T-helper 22 cell (primary cell): ENCODE measurements around the gene TVP23A.
"Not testable (repeated sequence)": the region's sequence is repeated elsewhere in the genome, so short reads cannot be mapped to it uniquely, and the experiment has no call there.

Experiments used
- DNase-seq: peaks from one replicate; pipeline ENCODE4 v3.0.0-alpha.2; 2020; ENCODE audit warnings: low read depth

TVP23A gene

DNA sequence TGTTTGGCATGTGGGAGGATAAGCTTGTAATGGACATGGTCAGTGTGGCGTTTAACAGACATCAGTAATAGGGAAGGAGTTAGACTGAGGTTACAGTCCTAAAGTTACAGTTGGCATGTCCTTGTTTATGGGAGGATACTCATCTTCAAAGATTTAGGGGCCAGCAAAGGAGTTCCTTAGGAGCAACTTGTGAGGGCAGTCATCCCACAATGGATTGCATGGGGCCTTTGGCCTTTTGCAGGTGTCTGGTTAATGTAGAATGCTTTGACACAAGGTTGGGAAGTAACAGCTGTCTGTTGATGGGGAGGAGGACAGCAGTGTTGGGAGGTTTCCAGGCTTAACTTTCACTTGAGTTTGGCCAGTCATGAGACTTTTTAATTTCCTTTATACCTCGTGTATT lies 72.8 kb downstream of the TVP23A start:
- no peak for DNase-seq

DNA sequence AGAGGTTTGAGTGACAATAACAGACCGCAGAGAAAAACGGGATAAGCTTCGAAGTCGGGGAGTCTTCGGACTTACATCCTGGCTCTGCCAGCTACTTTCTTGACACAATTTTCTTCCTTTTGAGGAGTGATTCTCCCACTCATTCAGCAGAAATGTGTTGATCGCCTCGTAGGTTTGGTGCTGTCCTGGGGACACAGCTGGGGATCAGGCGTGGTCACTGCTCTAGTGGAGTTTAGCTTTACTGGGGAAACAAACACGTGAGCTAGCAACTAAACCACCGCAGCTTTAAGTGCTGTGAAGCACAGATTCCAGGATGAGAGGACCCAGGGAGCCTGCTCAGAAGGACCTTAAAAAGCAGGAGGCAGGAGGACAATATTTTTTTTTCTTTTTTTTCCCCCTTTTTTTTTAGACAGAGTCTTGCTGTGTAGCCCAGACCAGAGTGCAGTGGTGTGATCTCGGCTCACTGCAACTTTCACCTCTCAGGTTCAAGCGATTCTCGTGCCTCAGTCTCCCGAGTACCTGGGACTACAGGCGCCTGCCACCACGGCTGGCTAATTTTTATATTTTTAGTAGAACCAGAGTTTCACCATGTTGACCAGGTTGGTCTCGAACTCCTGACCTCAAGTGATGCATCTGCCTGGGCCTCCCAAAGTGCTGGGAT lies 74.1 kb downstream of the TVP23A start:
- no peak for DNase-seq

DNA sequence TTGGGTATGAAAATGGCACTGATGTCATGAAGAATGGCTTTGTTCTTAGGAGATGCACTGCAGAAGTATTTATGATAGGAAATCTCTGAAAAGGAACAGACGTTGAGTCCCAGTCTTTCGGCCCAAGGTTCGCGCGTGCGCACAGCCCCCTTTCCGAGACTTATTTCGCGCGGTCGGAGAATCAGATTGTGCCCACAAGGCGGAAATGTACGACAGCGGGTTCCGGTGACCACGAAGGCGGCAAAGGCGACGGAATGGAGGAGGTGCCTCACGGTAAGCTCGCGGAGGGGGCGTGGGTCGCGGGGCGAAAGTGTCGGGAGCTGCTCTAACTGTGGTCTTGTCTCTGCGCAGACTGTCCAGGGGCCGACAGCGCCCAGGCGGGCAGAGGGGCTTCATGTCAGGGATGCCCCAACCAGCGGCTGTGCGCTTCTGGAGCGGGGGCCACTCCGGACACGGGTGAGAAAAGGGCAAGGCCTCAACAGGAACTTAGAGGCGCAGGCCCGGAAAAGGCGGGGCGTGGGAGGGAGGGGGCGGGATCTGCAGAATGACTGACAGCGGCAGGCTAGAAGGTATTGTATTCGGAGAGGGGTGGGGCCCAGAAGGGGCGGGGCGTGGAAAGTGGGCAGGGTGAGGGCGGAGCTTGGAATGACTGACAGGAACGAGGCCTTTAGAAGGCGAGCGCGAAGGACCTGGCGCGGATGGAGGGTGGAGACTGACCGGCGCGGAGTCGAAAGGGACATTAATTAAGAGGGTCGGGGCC lies 74.8 kb downstream of the TVP23A start, which contains the start of gene NUBP1:
Gene NUBP1 (plus strand): TSS at position 233 of the 760 bp plus-strand sequence. CDS start 22 bp downstream, at position 255.
- peak; percentile 96 for DNase-seq

DNA sequence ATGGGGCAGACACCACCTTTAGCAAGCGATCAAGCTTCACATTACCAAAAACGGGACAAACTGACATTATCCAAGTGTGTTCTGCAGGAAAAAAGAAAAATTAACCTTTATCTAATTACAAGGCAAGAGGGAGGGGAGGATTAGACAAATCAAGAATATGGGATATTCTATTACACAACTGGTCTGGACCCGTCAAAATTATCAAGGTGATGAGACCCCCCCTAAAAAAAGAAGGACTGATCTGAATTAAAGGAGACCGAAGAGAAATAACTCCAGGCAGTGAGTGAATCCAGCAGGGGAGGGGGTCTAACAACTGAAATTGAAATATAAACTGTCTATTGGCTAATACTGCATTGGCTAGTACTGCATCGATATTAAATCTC lies 75.4 kb downstream of the TVP23A start:
- no peak for DNase-seq

DNA sequence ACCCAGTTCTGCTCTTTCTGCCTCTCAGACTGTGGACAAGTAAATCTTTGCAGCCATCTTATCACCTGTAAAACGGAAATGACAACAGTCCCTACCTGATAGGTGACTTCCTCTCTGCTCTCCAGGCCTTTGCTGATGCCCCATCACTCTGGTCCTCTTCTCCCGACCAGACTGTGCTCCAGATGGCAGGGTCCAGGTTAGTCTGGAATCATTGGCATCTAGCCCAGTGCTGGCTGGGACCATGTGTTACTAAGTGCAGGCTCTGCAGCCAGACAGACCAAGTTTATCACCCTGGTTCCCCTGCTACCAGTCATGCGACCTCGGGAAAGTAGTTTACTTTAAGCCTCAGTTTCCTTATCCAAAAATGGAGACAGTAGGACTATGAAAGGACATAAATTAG lies 76.8 kb downstream of the TVP23A start:
- no peak for DNase-seq

DNA sequence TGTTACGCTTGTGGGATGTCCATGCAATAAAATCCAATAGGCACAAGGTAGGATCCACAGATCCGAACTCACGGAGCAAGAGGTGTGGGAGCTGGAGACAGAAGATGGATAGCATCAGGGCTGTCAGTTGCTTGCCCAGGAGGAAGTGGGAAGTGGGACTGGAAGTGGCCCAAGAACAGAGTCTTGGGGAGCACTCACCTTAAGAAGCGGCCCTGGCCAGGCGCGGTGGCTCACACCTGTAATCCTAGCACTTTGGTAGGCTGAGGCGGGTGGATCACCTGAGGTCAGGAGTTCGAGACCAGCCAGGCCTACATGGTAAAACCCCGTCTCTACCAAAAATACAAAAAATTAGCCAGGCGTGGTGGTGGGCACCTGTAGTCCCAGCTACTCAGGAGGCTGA lies 77.3 kb downstream of the TVP23A start:
- DNase-seq = not testable (repeated sequence)

DNA sequence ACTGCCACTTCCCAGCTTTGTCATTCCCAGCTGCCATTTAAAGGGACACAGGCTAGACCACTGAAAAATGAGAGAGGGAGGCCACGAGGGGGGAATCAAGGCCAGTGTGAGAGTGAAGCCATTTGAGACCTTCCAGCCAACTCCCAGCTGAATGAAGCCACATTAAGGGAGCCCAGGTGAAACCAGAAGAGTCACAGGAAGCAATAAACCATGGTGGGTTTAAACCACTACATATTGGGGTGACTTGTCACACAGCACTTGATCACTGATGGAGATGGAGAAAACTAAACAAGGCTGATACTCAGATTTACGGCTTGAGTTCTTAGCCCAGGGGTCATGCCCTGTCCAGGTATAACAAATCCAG lies 77.8 kb downstream of the TVP23A start:
- DNase-seq = no peak

DNA sequence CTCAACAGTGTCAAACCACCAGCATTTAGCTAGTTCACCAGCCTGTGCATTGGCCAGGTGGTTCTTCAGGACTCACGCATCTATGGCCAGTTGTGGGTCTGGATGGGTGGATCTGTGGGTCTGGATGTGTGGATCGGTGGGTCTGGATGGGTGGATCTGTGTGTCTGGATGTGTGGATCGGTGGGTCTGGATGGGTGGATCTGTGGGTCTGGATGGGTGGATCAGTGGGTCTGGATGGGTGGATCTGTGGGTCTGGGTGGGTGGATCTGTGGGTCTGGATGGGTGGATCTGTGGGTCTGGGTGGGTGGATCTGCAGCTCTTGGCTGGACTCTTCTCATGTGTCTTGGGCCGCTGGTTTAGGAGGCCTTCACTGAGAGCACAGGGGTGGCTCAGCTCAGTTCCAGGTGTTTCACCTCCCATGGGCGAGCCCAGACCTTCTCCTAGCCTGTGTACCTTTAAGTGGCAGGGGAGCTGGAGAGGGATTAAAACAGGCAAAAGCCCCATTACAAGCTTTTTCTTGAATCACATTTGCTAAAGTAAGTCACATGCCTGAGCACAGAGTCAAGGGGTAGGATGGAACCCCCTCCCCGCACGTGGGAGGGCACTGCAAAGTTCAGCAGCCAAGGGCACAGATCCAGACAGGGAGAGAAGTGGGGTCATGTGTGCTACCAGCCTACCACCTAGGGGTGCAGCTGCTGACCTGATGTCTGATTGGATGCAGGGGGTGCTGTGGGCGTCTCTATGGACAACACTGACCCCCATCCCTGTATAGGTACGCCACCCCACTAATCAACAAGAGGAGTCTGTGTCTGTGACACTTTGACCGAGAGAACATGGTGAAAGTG lies 78.4 kb downstream of the TVP23A start:
- no peak for DNase-seq

DNA sequence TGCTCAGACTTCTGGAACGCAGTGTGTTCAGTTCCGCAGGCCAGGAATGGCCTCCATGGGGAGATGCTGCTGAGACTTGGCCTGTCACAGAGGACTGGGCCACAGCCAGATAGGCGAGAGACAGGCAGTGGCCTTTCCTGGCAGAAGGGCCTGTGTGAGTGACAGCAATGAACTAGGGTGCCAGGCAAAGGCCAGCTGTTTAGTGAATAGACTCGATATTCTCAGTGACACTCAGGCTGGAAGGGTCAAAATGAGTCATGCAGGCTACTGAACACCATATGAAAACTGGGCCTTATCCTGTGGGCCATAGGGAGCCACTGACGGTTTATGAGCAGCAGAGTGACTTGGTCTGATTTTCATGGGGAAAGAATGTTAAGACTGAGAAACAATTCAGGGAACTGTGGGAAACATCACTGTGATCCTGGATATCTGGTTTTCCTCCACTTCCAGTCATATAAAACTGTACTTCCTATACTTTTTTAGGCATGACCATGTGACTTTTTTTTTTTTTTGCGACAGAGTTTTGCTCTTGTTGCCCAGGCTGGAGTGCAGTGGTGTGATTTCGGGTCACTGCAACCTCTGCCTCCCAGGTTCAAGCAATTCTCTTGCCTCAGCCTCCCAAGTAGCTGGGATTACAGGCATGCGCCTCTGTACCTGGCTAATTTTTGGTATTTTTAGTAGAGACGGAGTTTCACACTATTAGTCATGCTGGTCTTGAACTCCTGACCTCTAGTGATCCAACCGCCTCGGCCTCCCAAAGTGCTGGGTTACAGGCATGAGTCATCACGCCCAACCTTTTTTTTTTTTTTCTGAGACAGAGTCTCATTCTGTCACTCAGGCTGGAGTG lies 80.1 kb downstream of the TVP23A start:
- peak; percentile 21 for DNase-seq

DNA sequence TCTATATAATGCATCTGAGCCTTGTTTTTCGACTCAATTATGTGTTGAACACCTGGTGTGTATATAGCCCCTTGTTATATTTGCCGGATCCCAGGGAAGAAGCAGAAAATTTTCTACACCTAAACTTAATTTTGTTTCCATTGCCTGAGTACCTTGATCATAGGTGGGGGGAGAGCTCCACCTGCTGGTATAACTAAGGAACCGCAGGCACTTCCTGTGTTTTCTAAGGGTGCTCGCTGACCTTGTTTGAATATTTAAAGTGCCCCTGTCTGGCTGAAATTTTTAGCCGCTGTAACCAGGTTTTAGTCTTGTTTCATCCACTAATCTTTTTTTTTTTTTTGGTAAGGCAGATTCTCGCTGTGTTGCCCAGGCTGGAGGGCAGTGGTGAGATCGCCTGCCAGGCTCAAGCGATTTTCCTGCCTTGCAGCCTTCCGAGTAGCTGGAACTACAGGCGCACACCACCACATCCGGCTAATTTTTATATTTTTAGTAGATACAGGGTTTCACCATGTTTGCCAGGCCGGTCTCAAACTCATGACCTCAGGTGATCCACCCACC lies 81.4 kb downstream of the TVP23A start:
- peak; percentile 42 for DNase-seq

DNA sequence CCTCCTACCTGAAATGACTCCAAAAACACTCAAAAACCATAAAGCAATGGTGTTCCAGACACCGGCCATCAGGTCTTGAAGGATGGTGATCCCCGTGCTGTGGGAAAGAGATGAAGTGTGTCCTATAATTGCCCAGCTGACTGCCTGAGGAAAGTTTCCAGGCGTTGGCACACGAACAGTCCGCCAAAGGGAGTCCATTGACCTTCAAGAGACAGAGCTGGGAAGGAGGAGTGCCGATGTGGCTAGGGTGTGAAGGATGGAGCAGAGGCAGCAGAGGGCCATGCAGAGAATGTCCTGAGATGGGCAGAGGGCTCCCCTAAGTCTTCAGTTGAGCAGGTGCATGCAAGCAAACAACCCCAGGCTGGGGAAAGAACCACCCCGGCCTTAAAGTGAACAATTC lies 86.8 kb downstream of the TVP23A start:
- DNase-seq = no peak

DNA sequence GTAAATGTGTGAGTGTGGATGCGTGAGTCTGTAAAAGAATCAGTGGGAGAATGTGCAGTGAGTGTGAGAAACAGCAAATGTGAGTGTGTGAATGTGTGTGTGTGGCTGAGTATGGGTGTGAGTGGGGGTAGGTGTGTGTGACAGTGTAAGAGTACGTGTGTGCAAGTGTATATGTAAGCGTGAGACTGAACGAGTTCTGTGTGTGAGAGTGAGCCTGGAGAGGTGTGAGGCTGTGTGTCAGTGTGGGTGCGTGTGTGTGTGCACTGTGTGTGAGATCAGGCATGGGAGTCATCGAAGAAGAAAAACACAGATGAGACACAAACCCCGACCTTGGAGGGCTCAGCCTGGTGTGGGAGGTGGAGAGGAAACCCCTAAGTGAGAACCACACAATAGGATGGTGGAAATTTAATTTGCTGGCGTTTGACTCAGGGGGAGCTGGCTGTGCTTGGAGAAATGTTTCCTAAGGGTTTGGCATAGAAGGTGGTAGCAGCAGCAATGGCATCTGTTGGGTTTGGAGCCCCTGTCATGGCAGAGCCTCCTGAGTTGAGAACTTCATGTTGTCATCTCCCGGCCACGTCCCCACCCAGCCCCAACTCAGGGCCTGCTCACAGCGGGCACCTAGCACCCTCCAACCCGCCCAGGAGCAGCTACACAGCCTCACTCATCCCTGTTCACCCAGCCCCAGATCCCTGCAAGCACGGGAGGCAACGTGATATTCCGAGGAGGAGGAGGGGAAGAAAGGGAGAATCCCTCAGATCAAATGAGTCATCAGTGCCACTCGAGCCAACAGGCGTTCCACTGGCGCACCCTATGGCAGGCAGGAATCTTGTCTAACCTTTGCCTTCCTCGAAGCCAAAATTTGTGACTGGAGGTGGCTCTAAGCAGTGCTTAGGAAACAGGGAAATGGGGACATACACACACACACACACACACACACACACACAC lies 89.2 kb downstream of the TVP23A start:
- DNase-seq = no peak

DNA sequence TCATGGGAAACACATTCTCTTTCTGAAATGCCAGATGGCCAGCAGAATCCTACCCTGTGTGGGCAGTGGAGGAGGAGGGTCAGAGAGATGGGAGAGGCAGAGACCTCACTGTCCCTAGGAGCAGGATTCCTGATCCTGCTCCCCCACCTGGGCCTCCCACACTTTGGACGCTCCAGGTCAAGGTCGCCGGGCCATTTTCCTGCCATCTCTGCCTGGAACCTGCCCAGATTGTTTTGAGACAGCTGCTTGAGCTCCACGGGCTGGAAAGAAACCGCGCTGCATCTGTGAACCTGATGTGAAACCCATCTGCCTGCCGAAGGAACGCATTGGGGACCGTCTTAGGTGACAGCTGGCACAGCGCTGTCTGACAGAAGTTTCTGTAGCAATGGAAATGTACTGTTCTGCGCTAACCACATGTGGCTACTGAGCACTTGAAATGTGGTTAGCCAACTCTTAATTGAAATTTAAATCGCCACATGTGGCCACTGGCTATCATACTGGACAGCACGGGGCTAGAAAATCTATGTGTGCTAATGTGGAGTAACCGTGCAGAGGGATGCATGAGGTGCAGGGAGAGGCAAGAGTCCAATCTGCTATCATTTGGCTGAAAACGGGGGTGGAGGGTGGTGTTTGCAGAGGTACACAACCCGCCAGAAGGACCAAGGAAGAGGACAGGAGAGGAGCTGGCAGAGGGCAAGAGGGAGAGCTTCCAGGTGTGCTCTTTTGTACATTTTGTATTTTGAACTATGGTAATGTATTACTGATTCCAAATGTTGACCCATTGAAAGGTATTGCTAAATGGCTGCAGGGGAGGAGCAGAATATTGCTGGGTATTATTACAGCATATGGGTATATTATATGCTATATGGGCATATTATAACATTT lies 90.3 kb downstream of the TVP23A start:
- no peak for DNase-seq
